22Rv1 (cell line): Measurements from ENCODE around the gene STRBP.

Source experiments
- H3K27ac ChIP-seq: fragments of 450-650 bp; 2 replicates; pipeline ENCODE4 v1.5.1; 2017
- CTCF ChIP-seq: fragments of 450-650 bp; IDR thresholded peaks from 2 replicates; pipeline ENCODE4 v1.5.1; 2017; ENCODE audit warnings: mild to moderate bottlenecking
- ZFX ChIP-seq: fragments of 450-650 bp; IDR thresholded peaks from 2 replicates; pipeline ENCODE4 v1.6.1; 2017; ENCODE audit warnings: antibody characterized with exemption, borderline replicate concordance

The STRBP gene

GRCh38 chr9:123174887-123175518 is 93.4 kb downstream of the STRBP start:
- H3K27ac ChIP-seq: no peak overlapping the region
- TF ChIP-seq ZFX (no peak), CTCF (no peak)

GRCh38 chr9:123174079-123174478 is 94.3 kb downstream of the STRBP start:
- no peak for TF ChIP-seq ZFX
- TF ChIP-seq CTCF: no peak
- H3K27ac ChIP-seq: no peak overlapping the region

GRCh38 chr9:123169926-123170325 is 98.5 kb downstream of the STRBP start:
- TF ChIP-seq ZFX (no peak), CTCF (no peak)
- no peak overlapping the region for H3K27ac ChIP-seq

GRCh38 chr9:123168586-123168985 is 99.8 kb downstream of the STRBP start:
- no peak overlapping the region for H3K27ac ChIP-seq
- TF ChIP-seq ZFX (no peak), CTCF (no peak)

- no peak overlapping the region for H3K27ac ChIP-seq
- TF ChIP-seq CTCF (no peak), ZFX (no peak)
These were observed 100.9 kb downstream of the STRBP start for GRCh38 chr9:123167474-123167873.

GRCh38 chr9:123165813-123166212 is 102.6 kb downstream of the STRBP start:
- no peak overlapping the region for H3K27ac ChIP-seq
- TF ChIP-seq CTCF (no peak), ZFX (no peak)

- H3K27ac ChIP-seq: no peak overlapping the region
- TF ChIP-seq CTCF: no peak
- TF ChIP-seq ZFX: no peak
These were observed 104.1 kb downstream of the STRBP start for GRCh38 chr9:123164285-123164684.
